Ramos (cell line): ENCODE results near the gene CCDC59.
"Not testable (repeated sequence)": the region's sequence is repeated elsewhere in the genome, so short reads cannot be mapped to it uniquely, and the experiment has no call there.

Experiments
- in situ Hi-C: fragments of 300-500 bp; cut with MboI; formaldehyde crosslinking; loops from one replicate; pipeline ENCODE4 v1.14.3; 2022; ENCODE audit warnings: low sequenced_read_pairs; ENCODE audit not compliant: unreplicated experiment

The CCDC59 gene

GRCh38 chr12:82358200-82359114 is at the start of gene CCDC59, which contains the start of gene METTL25:
CCDC59 (minus strand) TSS chr12:82358387; CDS start chr12:82358376, 11 bp downstream.
METTL25 (plus strand) TSS chr12:82358529; CDS start chr12:82358566, 37 bp downstream.
- in situ Hi-C loops, result no loop called here

- in situ Hi-C loops, result no loop called here
These were observed 49.3 kb upstream of the CCDC59 start for GRCh38 chr12:82407481-82407880.

DNA sequence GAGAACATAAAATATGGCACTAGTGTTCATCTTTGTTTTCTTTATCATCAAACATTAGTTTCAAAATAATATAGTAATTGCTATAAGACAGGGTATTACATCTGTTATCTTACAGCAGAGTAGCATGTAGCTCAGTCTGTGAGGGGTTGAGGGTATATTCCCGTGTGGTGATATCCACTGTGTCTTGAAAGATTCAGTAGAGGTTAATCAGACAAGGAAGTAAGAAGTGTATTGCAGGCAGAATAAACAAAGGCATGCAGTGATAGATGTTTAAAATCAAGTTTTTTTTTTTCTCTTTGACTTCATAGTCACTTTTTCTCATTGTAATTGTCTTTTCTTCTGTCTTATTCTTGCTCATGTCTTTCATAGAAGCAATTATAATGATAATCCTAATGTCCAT is 48.5 kb upstream of the CCDC59 start:
- in situ Hi-C loops, result no loop called here

GRCh38 chr12:82400819-82401218 is 42.6 kb upstream of the CCDC59 start:
- in situ Hi-C loops, result no loop called here

GRCh38 chr12:82398879-82399278 is 40.7 kb upstream of the CCDC59 start:
- in situ Hi-C loops, result no loop called here

DNA sequence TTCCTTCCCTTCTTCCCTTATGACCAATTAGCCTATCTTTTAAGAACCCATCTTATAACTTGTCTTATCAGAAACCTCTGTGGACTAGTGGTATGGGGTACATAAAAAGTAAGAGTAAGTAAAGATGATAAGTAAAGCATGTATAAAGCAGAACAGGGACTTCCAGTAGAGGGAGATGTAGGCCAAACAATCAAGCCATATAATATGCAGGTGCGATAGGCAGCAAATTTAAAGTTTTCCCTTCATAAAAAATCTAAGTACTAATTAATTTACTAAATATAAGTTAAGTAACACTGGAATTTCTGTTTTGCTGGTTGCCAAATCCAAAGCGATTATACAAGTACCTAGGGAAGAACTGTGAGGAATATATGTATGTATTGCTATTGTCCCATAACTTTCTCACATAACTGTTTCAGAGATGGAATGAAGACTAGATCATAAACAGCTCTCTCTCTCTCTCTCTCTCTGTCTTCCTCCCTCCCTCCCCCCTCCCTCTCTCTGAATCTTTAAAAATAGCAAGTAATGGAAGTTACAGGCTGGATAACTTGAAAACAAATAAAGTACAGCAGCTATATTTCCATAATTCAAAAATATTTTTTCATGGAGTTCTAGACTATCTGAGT is 25.9 kb upstream of the CCDC59 start:
- in situ Hi-C loops, result no loop called here

GRCh38 chr12:82378997-82379396 is 20.8 kb upstream of the CCDC59 start:
- in situ Hi-C loops, result no loop called here

- in situ Hi-C loops, result no loop called here
These were observed 17.0 kb upstream of the CCDC59 start for GRCh38 chr12:82375201-82375600.

DNA sequence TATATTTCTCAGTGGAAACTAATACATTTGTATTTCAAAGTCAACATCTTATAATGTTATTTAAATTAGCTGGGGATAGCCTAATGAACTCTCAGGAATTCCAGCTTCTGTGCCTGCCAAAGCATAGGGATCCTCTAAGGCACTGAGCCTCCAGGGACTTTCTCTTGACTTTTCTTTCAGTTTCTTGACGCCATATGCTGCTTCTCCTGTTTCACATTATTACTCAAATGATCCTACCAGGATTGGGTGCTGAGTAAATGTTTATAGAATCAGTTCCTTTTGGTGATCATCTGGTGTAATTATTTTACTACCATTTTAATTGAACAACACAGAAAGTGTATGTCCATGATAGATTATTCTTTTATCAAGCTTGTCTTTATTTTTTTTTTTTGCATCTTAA is 8.0 kb upstream of the CCDC59 start:
- in situ Hi-C loops, result no loop called here

DNA sequence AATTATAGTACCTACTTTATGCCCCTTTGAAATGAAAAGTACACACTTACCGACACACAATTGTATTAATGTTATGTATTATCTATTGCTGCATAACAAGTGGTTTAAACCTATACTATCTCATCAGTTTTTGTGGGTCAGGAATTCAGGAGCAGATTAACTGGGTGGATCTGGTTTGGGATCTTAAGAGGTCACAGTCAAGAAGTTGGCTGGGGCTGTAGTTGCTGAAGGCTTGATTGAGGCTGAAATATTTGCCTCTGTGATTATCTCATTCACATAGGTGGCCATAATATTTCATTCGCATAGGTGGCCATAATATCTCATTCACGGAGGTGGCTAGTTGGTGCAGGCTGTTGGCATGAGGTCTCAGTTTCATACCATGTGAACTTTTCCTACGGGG is 5.8 kb upstream of the CCDC59 start:
- in situ Hi-C loops, result no loop called here

- in situ Hi-C loops, result no loop called here
These were observed 3.3 kb upstream of the CCDC59 start for GRCh38 chr12:82361461-82361915.

DNA sequence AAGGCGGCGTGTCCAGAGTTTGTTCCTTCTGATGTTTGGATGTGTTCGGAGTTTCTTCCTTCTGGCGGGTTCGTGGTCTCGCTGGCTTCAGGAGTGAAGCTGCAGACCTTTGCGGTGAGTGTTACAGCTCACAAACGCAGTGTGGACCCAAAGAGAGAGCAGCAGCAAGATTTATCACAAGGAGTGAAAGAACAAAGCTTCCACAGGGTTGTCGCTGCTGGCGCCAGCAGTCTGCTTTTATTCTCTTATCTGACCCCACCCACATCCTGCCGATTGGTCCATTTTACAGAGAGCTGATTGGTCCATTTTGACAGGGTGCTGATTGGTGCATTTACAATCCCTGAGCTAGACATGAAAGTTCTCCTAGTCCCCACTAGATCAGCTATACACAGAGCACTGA is 2.6 kb upstream of the CCDC59 start:
- in situ Hi-C loops, result not testable (repeated sequence)

DNA sequence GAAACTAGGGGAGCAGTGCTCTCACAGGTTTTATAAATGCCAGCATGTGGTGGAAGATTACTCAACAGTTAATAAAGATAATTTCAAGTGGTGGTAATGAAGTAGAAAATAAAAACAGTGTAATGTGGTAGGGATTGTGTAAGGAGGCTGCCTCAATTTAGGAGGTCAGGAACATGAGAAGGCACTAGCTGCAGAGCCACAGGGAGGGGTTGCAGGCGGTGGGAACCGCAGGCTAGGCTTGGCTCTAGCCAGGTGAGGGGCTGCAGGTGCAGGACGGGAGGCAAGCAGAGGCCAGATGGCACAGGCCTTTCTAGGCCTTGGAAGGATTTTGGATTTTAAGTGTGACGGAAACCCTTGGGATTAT is 910 bp upstream of the CCDC59 start:
- in situ Hi-C loops, result no loop called here

DNA sequence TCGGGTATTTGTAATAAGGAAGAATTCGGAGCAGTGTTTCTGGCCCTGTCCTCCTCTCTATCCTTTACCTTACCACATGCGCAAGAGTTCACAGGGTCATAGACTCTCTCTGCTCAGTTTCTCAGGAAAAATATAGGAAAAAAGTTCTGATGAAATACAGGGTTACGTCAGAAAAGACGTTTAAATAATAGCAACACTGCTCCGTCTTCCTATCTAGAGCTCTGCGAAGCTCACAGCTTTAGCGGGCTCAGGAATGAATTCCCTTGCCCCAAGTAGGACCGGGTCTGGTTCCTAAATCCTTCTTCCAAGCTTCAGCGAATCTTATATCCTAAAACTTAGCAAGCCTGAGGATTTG is 365 bp downstream of the CCDC59 start:
- in situ Hi-C loops, result no loop called here

DNA sequence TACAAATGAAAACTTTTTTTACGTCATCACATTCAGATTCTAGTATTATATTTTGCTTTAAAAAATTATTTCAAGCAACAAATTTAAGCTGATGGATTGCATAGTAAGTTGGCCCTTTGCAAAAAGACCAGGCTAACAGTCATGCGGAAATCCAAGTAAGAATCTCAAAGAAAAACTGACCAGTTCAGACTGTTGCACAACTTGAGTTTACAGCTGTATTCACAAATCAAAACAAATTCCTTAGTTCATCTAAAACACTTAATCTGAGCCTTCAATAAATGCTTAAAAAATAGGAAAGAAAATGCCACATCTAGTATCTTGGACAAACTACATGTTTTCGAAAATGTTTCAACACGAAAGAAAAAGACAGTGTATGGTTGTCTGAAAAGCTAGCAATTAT is 847 bp downstream of the CCDC59 start:
- in situ Hi-C loops, result no loop called here

- in situ Hi-C loops, result no loop called here
These were observed 6.8 kb downstream of the CCDC59 start for GRCh38 chr12:82351390-82351789.

DNA sequence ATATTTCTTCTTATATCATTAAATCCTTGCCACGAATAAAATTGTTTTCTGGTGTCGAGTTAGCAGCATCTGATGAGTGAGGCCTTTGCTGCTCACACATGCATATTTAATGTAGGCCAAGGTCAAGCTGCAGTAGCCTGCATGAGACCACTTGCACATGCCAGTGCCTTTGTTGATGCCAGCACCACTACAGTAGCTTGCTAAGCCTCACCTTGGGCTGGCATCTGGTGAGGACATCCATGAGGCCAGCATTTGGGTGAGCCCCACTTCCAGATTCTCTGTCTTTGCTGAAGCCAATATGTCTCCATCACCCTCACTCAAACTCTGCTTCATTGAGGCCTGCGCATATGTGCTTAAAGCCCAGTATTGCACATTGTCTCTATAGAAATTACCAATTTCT is 8.0 kb downstream of the CCDC59 start:
- in situ Hi-C loops, result no loop called here

- in situ Hi-C loops, result no loop called here
These were observed 28.7 kb downstream of the CCDC59 start for GRCh38 chr12:82329508-82329907.

GRCh38 chr12:82327861-82328260 is 30.3 kb downstream of the CCDC59 start:
- in situ Hi-C loops, result no loop called here

DNA sequence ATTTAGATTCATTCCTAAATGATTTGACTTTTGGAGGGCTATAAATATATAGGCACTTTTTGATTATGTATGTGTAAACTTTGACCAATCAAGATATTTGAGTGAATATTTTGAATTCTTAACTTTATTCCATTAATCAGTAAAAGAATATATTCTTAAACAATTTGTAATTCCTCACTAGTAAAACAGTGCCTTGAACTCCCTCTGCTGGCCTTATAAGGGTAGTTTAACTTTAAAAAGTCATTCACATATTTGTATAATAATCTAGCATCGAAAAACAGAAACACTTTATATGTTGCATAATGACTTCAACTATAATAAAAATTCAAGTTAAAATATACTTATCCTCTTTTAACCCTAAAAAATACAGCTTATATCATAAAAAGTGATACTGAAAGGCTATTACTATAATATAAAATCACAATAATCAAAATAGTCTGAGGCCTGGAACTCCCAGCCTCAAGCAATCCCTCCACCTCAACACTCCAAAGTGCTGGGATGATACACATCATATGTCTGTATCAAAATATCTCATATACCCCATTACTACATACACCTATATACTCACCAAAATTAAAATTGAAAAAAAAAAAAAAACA is 31.2 kb downstream of the CCDC59 start:
- in situ Hi-C loops, result no loop called here
